H1 (cell line): ENCODE results near the gene PRKN. TPM values are rescaled to one million over a fixed set of nuclear protein-coding genes. Genes with fewer than 3 reads are reported as not detected.

Experiments
- CTCF ChIA-PET: fragments of 300-600 bp; sonication (Branson Sonifier 250); formaldehyde crosslinking; loops from one replicate; lab custom pipeline; 2021; ENCODE audit not compliant: partially characterized antibody; lab: Charles Lee
- POLR2A ChIA-PET: fragments of 300-600 bp; sonication (Branson Sonifier 250); formaldehyde crosslinking; loops from one replicate; lab custom pipeline; 2021; ENCODE audit warnings: inconsistent platforms; ENCODE audit not compliant: partially characterized antibody; lab: Charles Lee
- DNase-seq, 2 experiments: peaks; one replicate each; pipeline versions ENCODE4 v3.0.0 to v3.0.0-alpha.2; 2010 to 2022; ENCODE audit warnings: low spot score in 2 of 2, low read depth in 1 of 2, mixed read lengths in 1 of 2
- FAIRE-seq: peaks from 2 replicates; lab custom pipeline; 2011; peaks lifted over from hg19 to GRCh38; lab: Jason Lieb, UNC
- H2AFZ ChIP-seq: 2 replicates; pipeline ENCODE4 v1.8.1; 2012; ENCODE audit warnings: low read length, inconsistent platforms
- H2AK5ac ChIP-seq: 2 replicates; pipeline ENCODE4 v1.6.1; 2013; ENCODE audit warnings: low read depth, low read length
- H2BK120ac ChIP-seq: replicated peaks from 2 replicates; pipeline ENCODE3; 2013; ENCODE audit warnings: low read depth, low read length, inconsistent platforms
- H2BK12ac ChIP-seq: 2 replicates; pipeline ENCODE4 v1.6.1; 2013; ENCODE audit warnings: low read depth, low read length
- H2BK15ac ChIP-seq: 2 replicates; pipeline ENCODE4 v1.6.1; 2013; ENCODE audit warnings: low read length
- H2BK20ac ChIP-seq: 2 replicates; pipeline ENCODE4 v1.6.1; 2013; ENCODE audit warnings: low read length
- H2BK5ac ChIP-seq: 2 replicates; pipeline ENCODE4 v1.6.1; 2013; ENCODE audit warnings: low read depth, low read length
- H3K14ac ChIP-seq: 2 replicates; pipeline ENCODE4 v1.6.1; 2013; ENCODE audit warnings: inconsistent platforms; ENCODE audit not compliant: insufficient read length
- H3K18ac ChIP-seq: 2 replicates; pipeline ENCODE4 v1.6.1; 2013; ENCODE audit warnings: low read length; ENCODE audit errors: extremely low read depth
- H3K23ac ChIP-seq: 2 replicates; pipeline ENCODE4 v1.6.1; 2013; ENCODE audit warnings: inconsistent platforms; ENCODE audit not compliant: insufficient read length
- H3K23me2 ChIP-seq: 2 replicates; pipeline ENCODE4 v1.6.1; 2013; ENCODE audit warnings: low read depth, low read length
- H3K27ac ChIP-seq: 2 replicates; pipeline ENCODE4 v1.6.1; 2011; ENCODE audit warnings: low read depth, low read length, inconsistent platforms
- H3K27me3 ChIP-seq, 4 experiments: replicated peaks in 1 of 4; 1 replicate in 1 of 4; 2 replicates in 3 of 4; pipeline versions ENCODE4 v1.6.1 to v1.8.1; 2011 to 2013; ENCODE audit warnings: low read length in 3 of 4, mild to moderate bottlenecking in 3 of 4, inconsistent platforms in 2 of 4, mixed read lengths in 2 of 4, moderate library complexity in 1 of 4; ENCODE audit not compliant: control insufficient read depth in 3 of 4, insufficient read depth in 3 of 4; ENCODE audit errors: extremely low read depth in 1 of 4
- H3K36me3 ChIP-seq, 4 experiments: 2 replicates each; pipeline versions ENCODE4 v1.6.1 to v1.8.1; 2011 to 2013; ENCODE audit warnings: mild to moderate bottlenecking in 4 of 4, low read length in 3 of 4, moderate library complexity in 2 of 4, control low read depth in 1 of 4, inconsistent platforms in 1 of 4; ENCODE audit not compliant: insufficient read depth in 4 of 4, control insufficient read depth in 2 of 4
- H3K4ac ChIP-seq: replicated peaks from 2 replicates; pipeline ENCODE3; 2013; ENCODE audit warnings: low read length, low read depth, mixed read lengths, inconsistent platforms; ENCODE audit not compliant: insufficient read length
- H3K4me1 ChIP-seq, 4 experiments: replicated peaks in 1 of 4; 1 replicate in 1 of 4; 2 replicates in 3 of 4; pipeline versions ENCODE4 v1.6.1 to v1.8.1; 2011 to 2013; ENCODE audit warnings: low read length in 3 of 4, inconsistent platforms in 2 of 4, mixed read lengths in 1 of 4; ENCODE audit not compliant: insufficient read depth in 4 of 4, control insufficient read depth in 3 of 4
- H3K4me2 ChIP-seq, 2 experiments: 2 replicates each; pipeline versions ENCODE4 v1.6.1 to v1.8.1; 2011 to 2013; ENCODE audit warnings: low read depth in 2 of 2, low read length in 2 of 2, control low read depth in 1 of 2, inconsistent platforms in 1 of 2, mild to moderate bottlenecking in 1 of 2; ENCODE audit not compliant: insufficient read depth in 1 of 2
- H3K4me3 ChIP-seq, 4 experiments: fragments of 200-600, 300-600 bp in 1 of 4; sonication (generic), shearing (Covaris generic), sonication (Bioruptor Twin) in 1 of 4; 2 replicates each; pipeline versions ENCODE4 v1.5.1 to v1.8.1; 2011 to 2016; ENCODE audit warnings: low read length in 4 of 4, low read depth in 3 of 4, control low read depth in 2 of 4, inconsistent platforms in 2 of 4, mild to moderate bottlenecking in 2 of 4, mixed read lengths in 1 of 4, moderate library complexity in 1 of 4; ENCODE audit not compliant: insufficient read depth in 2 of 4; ENCODE audit errors: extremely low read depth in 1 of 4
- H3K56ac ChIP-seq: replicated peaks from 2 replicates; pipeline ENCODE3; 2013; ENCODE audit warnings: low read depth, mild to moderate bottlenecking, mixed read lengths, low read length, inconsistent platforms; ENCODE audit not compliant: insufficient read length
- H3K79me1 ChIP-seq: 2 replicates; pipeline ENCODE4 v1.6.1; 2013; ENCODE audit warnings: low read depth, low read length, control low read depth
- H3K79me2 ChIP-seq, 2 experiments: 2 replicates each; pipeline versions ENCODE4 v1.6.1 to v1.8.1; 2012 to 2013; ENCODE audit warnings: low read length in 2 of 2, mild to moderate bottlenecking in 2 of 2, inconsistent platforms in 1 of 2; ENCODE audit not compliant: insufficient read depth in 2 of 2, control insufficient read depth in 1 of 2
- H3K9ac ChIP-seq, 4 experiments: replicated peaks in 1 of 4; 1 replicate in 1 of 4; 2 replicates in 3 of 4; pipeline versions ENCODE4 v1.6.1 to v1.8.1; 2011 to 2013; ENCODE audit warnings: low read depth in 3 of 4, low read length in 3 of 4, control low read depth in 2 of 4, mild to moderate bottlenecking in 2 of 4, moderate library complexity in 2 of 4, inconsistent platforms in 1 of 4; ENCODE audit errors: extremely low read depth in 1 of 4
- H3K9me3 ChIP-seq, 2 experiments: 2 replicates each; pipeline versions ENCODE4 v1.6.1 to v1.8.1; 2012 to 2013; ENCODE audit warnings: mild to moderate bottlenecking in 2 of 2, moderate library complexity in 2 of 2, control low read depth in 1 of 2, inconsistent platforms in 1 of 2, low read depth in 1 of 2, low read length in 1 of 2, mixed read lengths in 1 of 2; ENCODE audit not compliant: insufficient read depth in 2 of 2
- H4K20me1 ChIP-seq, 2 experiments: replicated peaks in 1 of 2; 2 replicates each; pipeline versions ENCODE3 to v1.8.1; 2011 to 2013; ENCODE audit warnings: inconsistent platforms in 2 of 2, low read length in 2 of 2, mild to moderate bottlenecking in 1 of 2; ENCODE audit not compliant: insufficient read depth in 2 of 2, control insufficient read depth in 1 of 2
- H4K5ac ChIP-seq: 2 replicates; pipeline ENCODE4 v1.6.1; 2013; ENCODE audit warnings: low read length, low read depth, mixed read lengths, inconsistent platforms; ENCODE audit not compliant: insufficient read length
- H4K8ac ChIP-seq: 2 replicates; pipeline ENCODE4 v1.8.0; 2013; ENCODE audit warnings: mild to moderate bottlenecking, moderate library complexity, low read length, inconsistent platforms; ENCODE audit not compliant: insufficient read depth; ENCODE audit errors: extremely low read depth
- H4K91ac ChIP-seq: replicated peaks from 2 replicates; pipeline ENCODE3; 2013; ENCODE audit warnings: low read length, mixed read lengths, inconsistent platforms; ENCODE audit not compliant: insufficient read length
- BCL11A ChIP-seq, 2 experiments: IDR thresholded peaks; one replicate each; pipeline ENCODE4 v1.6.1; 2011; ENCODE audit warnings: low read depth in 2 of 2, low read length in 2 of 2, mild to moderate bottlenecking in 2 of 2
- CHD1 ChIP-seq: IDR thresholded peaks from 2 replicates; pipeline ENCODE4 v1.6.1; 2012; ENCODE audit warnings: low read depth, low read length, improper control_type of control experiment
- EP300 ChIP-seq, 2 experiments: IDR thresholded peaks; 1 replicate in 1 of 2; 2 replicates in 1 of 2; pipeline ENCODE4 v1.6.1; 2011 to 2012; ENCODE audit warnings: low read depth in 2 of 2, low read length in 2 of 2, mild to moderate bottlenecking in 2 of 2, borderline replicate concordance in 1 of 2, inconsistent platforms in 1 of 2, moderate library complexity in 1 of 2
- GABPA ChIP-seq: IDR thresholded peaks from 2 replicates; pipeline ENCODE4 v1.6.1; 2011; ENCODE audit warnings: mild to moderate bottlenecking, low read length, moderate library complexity, borderline replicate concordance; ENCODE audit not compliant: insufficient read depth
- HDAC6 ChIP-seq: IDR thresholded peaks from one replicate; pipeline ENCODE4 v1.7.1; 2012; ENCODE audit warnings: low read depth, mild to moderate bottlenecking, inconsistent platforms, low read length, moderate library complexity
- JUND ChIP-seq: IDR thresholded peaks from 2 replicates; pipeline ENCODE4 v1.6.1; 2011; ENCODE audit warnings: mild to moderate bottlenecking, improper control_type of control experiment, low read length
- KDM1A ChIP-seq: fragments of 200-600, 300-600 bp; sonication (generic); IDR thresholded peaks from 2 replicates; pipeline ENCODE4 v1.7.1; 2016; ENCODE audit warnings: mild to moderate bottlenecking, low read length, borderline replicate concordance
- KDM5A ChIP-seq: fragments of 200-600 bp; IDR thresholded peaks from 2 replicates; pipeline ENCODE4 v1.7.1; 2012; ENCODE audit warnings: mild to moderate bottlenecking, low read length, inconsistent platforms, mixed read lengths
- POLR2A ChIP-seq, 2 experiments: IDR thresholded peaks; 1 replicate in 1 of 2; 2 replicates in 1 of 2; pipeline ENCODE4 v1.6.1; 2011; ENCODE audit warnings: low read depth in 2 of 2, low read length in 2 of 2, mild to moderate bottlenecking in 2 of 2; ENCODE audit errors: control extremely low read depth in 1 of 2
- POU5F1 ChIP-seq: IDR thresholded peaks from 2 replicates; pipeline ENCODE4 v1.6.1; 2011; ENCODE audit warnings: low read depth, mild to moderate bottlenecking, low read length, moderate library complexity
- SAP30 ChIP-seq: fragments of 300-600 bp; sonication (generic); IDR thresholded peaks from 2 replicates; pipeline ENCODE4 v1.7.1; 2012; ENCODE audit warnings: low read length, moderate library complexity, mild to moderate bottlenecking, inconsistent platforms; ENCODE audit not compliant: insufficient read depth, insufficient replicate concordance
- SP1 ChIP-seq: IDR thresholded peaks from 2 replicates; pipeline ENCODE4 v1.6.1; 2011; ENCODE audit warnings: low read depth, low read length
- TEAD4 ChIP-seq: IDR thresholded peaks from 2 replicates; pipeline ENCODE4 v1.6.1; 2012; ENCODE audit warnings: low read depth, low read length, inconsistent platforms, mixed read lengths
- YY1 ChIP-seq: IDR thresholded peaks from 2 replicates; pipeline ENCODE4 v1.6.1; 2011; ENCODE audit warnings: low read depth, mild to moderate bottlenecking, low read length
- WGBS, 2 experiments: shearing (Covaris generic) in 1 of 2; methylation state at CpG; one replicate each; pipeline versions ENCODE4 v1.1.6 to v1.1.7; 2013 to 2015; ENCODE audit warnings: low lambda C conversion rate in 2 of 2, mixed read lengths in 2 of 2, inconsistent platforms in 1 of 2, low coverage in 1 of 2, missing lambda C conversion rate in 1 of 2; ENCODE audit not compliant: insufficient replicate concordance in 2 of 2, insufficient coverage in 1 of 2, insufficient read length in 1 of 2; ENCODE audit errors: extremely low coverage in 1 of 2, missing lambda C conversion rate in 1 of 2; 5-methylcytosine and 5-hydroxymethylcytosine counted together
- polyA plus RNA-seq, 7 experiments: library from polyadenylated mRNA; depleted of rRNA in 3 of 7; stranded (reverse) in 5 of 7; unstranded in 2 of 7; fragments of >200 nt in 5 of 7; fragments of 200-250 nt in 2 of 7; gene quantifications; 1 replicate in 5 of 7; 2 replicates in 1 of 7; 4 replicates in 1 of 7; pipeline versions ENCODE4 v1.2.1 to v1.2.3, GENCODE V29; 2011 to 2013; ENCODE audit warnings: missing spikeins in 2 of 7, mixed read lengths in 2 of 7
- total RNA-seq: library from RNA; stranded (reverse); fragmentation: NEBNext Ultra II Directional; extraction: Animal tissue kit (Norgen Biotek cat#: 25700); gene quantifications from 2 replicates; pipeline ENCODE4 v1.2.1, GENCODE V29; 2021
- TF ChIP-seq, protein P1 (sequence below): IDR thresholded peaks from 2 replicates; pipeline ENCODE4 v1.6.1; 2011; ENCODE audit warnings: low read depth, mild to moderate bottlenecking, low read length; ENCODE audit not compliant: insufficient read depth

The PRKN gene
- total and polyA plus RNA-seq, 2 of the 8 experiments (the other 6 are each of a cell fraction or from before 2014, with no cell fraction given), result 0.13 to 0.29 TPM

DNA sequence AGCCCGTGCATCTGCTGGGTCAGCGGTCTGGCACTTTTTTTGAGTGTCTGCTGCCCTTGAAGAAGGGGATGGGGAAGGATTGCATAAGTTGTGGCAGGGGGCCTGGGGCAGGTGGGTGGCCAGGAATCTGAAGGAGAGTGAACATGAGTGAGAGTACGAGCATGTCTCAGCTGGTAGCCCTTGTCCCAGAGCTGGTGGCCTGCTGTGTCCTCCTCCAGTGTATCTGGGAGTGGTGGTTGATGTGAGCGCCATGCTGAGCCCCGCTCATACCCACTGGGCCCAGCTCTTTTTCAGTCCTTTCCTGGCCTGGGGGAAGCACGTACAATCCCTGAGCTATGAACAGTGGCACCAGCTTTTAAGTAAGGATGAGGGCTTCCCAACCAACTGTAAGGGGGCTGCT is 1317.5 kb downstream of the PRKN start:
- Histone ChIP-seq H3K4me1 (no peaks in the 10 kb centered on the region; a peak in 1 of 7 replicates), H4K8ac (peak overlapping the region; percentile 31; the same call in 1 of the 2 replicates), H2BK120ac (no peak overlapping the region), H2BK12ac (no peak overlapping the region), H3K79me1 (no peaks in the 10 kb centered on the region), H2AFZ (no peak overlapping the region), H3K9me3 (peaks cover 2 to 8% of the 10 kb centered on the region in 2 experiments; a peak in 2 of 4 replicates), H2BK5ac (no peak overlapping the region), H3K4me3 (no peak overlapping the region), H2BK20ac (no peak overlapping the region), H3K27ac (no peak overlapping the region), H3K79me2 (no peaks in the 10 kb centered on the region), H3K9ac (no peak overlapping the region), H3K14ac (no peak overlapping the region), H3K18ac (no peak overlapping the region), H2AK5ac (no peak overlapping the region), H3K27me3 (no peaks in the 10 kb centered on the region), H4K5ac (no peak overlapping the region), H4K91ac (no peak overlapping the region), H3K4me2 (no peak overlapping the region; a peak in 1 of 4 replicates), H3K4ac (no peak overlapping the region), H2BK15ac (no peak overlapping the region), H3K36me3 (no peaks in the 10 kb centered on the region), H3K23me2 (peaks cover 10% of the 10 kb centered on the region; the same call in 1 of the 2 replicates), H3K56ac (no peak overlapping the region), H3K23ac (no peak overlapping the region), H4K20me1 (no peaks in the 10 kb centered on the region)
- POLR2A ChIA-PET, result no interaction called here
- WGBS, 2 experiments, result 86% methylated on average over 6 of the region's 6 CpGs; no CpG with 5 or more reads in 1 of the 2 experiments
- DNase-seq (no peak), FAIRE-seq (no peak)
- CTCF ChIA-PET, result interaction anchor here (0.9 to 2.0 kb wide), 3 partner anchors 8 to 30 kb away, joined by 4 to 7 read pairs (median 5); no protein-coding TSS in a partner anchor
- TF ChIP-seq HDAC6 (no peak), BCL11A (IDR thresholded peaks at IDR 0.05; ENCODE audit: low read depth in 2 of 2, low read length in 2 of 2) (no peak), CHD1 (no peak), JUND (no peak), SP1 (no peak), EP300 (IDR thresholded peaks at IDR 0.05; ENCODE audit: borderline replicate concordance in 1 of 2, low read depth in 2 of 2, low read length in 2 of 2) (no peak), KDM1A (no peak), YY1 (no peak), KDM5A (no peak), TEAD4 (no peak), GABPA (no peak), POU5F1 (no peak), POLR2A (IDR thresholded peaks at IDR 0.05; ENCODE audit: control extremely low read depth in 1 of 2, low read depth in 2 of 2, low read length in 2 of 2) (no peak), SAP30 (no peak)
- TF ChIP-seq, protein P1, sequence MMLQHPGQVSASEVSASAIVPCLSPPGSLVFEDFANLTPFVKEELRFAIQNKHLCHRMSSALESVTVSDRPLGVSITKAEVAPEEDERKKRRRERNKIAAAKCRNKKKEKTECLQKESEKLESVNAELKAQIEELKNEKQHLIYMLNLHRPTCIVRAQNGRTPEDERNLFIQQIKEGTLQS, result no peak
